ENCODE results near the gene GUCY2D. TPM values are rescaled to one million over a fixed set of nuclear protein-coding genes. Genes with fewer than 3 reads are reported as not detected.
A peak's percentile ranks its signal among the peaks of the same experiment; 100 is the strongest.

GUCY2D gene
- total RNA-seq, 6 donors from 2014 or later, result 2.6 to 5.0 (median 3.8) TPM; not detected in 3

- WGBS, 2 donors, result 60 to 83% methylated on average over 3 of the region's 3 CpGs
- no peak for DNase-seq
- Histone ChIP-seq H3K27me3 (peaks cover 0 to 3% (median 0%) of the 10 kb centered on the region in 4 donors), H3K4me1 (peaks cover 0 to 34% (median 28%) of the 10 kb centered on the region in 4 donors), H3K36me3 (no peaks in the 10 kb centered on the region), H3K4me3 (no peak overlapping the region), H3K27ac (peak overlapping the region; percentile 57 to 90 (median 80)), H3K9me3 (no peaks in the 10 kb centered on the region)
- TF ChIP-seq POLR2AphosphoS5 (IDR thresholded peaks at IDR 0.05), result no peak
- TF ChIP-seq EP300 (IDR thresholded peaks at IDR 0.05), result no peak
- TF ChIP-seq POLR2A (IDR thresholded peaks at IDR 0.05), result no peak
- no peak for TF ChIP-seq CTCF (IDR thresholded peaks at IDR 0.05)
- ATAC-seq (ENCODE audit: low FRiP score in 2 of 2), result no peak
These were observed 53.4 kb downstream of the GUCY2D start for GRCh38 chr17:8055851-8056231.

- TF ChIP-seq CTCF (IDR thresholded peaks at IDR 0.05) (no peak), EP300 (IDR thresholded peaks at IDR 0.05) (peak in 2 of 4 donors; percentile 5 to 77), POLR2A (IDR thresholded peaks at IDR 0.05) (peak in 2 of 4 donors; percentile 4 to 56), POLR2AphosphoS5 (IDR thresholded peaks at IDR 0.05) (peak; percentile 30 to 32)
- peaks cover 0 to 34% (median 28%) of the 10 kb centered on the region in 4 donors for H3K4me1 ChIP-seq
- H3K4me3 ChIP-seq, result peak overlapping the region in 3 of 4 donors; percentile 2 to 27 (median 17)
- WGBS, 2 donors, result 19 to 34% methylated on average over 14 of the region's 14 CpGs
- DNase-seq (peak in 1 of 2 donors; percentile 87), ATAC-seq (ENCODE audit: low FRiP score in 2 of 2) (peak; percentile 74 to 86)
- H3K36me3 ChIP-seq, result no peaks in the 10 kb centered on the region
- peaks cover 0 to 3% (median 0%) of the 10 kb centered on the region in 4 donors for H3K27me3 ChIP-seq
- no peaks in the 10 kb centered on the region for H3K9me3 ChIP-seq
- H3K27ac ChIP-seq, result peak overlapping the region; percentile 57 to 90 (median 80)
These were observed 54.0 kb downstream of the GUCY2D start for GRCh38 chr17:8056232-8056975.

DNA sequence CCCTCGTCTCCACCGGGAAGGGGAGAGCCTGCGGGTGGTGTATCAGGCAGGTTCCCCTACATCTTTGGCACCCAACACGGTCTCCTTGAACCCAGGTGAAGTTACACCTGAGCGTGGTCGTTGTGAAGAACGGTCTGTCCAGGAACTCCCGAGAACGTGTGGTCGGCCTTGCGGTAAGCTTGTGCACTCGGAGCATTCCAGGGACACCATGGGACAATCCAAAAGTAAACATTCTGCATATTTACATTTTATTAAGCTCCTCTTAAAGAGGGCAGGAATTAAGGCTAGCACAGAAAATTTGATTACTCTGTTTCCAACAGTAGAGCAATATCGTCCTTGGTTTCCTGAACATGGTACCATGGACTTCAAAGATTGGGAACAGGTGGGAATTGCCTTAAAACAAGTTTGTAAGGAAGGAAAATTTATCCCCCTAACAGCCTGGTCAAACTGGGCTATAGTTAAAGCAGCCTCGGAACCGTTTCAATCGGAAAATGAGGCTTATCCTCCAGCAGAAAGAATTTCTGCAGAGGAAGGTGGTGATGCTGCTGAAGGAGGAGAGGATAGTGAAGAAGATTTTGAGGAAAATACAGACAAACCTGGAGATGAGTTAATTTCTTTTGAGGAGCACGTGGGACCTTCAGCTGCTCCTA is 54.7 kb downstream of the GUCY2D start:
- Histone ChIP-seq H3K9me3 (no peaks in the 10 kb centered on the region), H3K27ac (peak overlapping the region in 3 of 4 donors; percentile 51 to 90 (median 85)), H3K27me3 (peaks cover 0 to 6% (median 2%) of the 10 kb centered on the region in 4 donors), H3K4me3 (peak overlapping the region in 3 of 4 donors; percentile 2 to 27 (median 17)), H3K4me1 (peaks cover 0 to 34% (median 28%) of the 10 kb centered on the region in 4 donors), H3K36me3 (no peaks in the 10 kb centered on the region)
- no peak for TF ChIP-seq POLR2AphosphoS5 (IDR thresholded peaks at IDR 0.05)
- DNase-seq (peak in 1 of 2 donors; percentile 62), ATAC-seq (ENCODE audit: low FRiP score in 2 of 2) (peak in 1 of 2 donors; percentile 28)
- WGBS, 2 donors, result 58 to 63% methylated on average over 17 of the region's 17 CpGs

DNA sequence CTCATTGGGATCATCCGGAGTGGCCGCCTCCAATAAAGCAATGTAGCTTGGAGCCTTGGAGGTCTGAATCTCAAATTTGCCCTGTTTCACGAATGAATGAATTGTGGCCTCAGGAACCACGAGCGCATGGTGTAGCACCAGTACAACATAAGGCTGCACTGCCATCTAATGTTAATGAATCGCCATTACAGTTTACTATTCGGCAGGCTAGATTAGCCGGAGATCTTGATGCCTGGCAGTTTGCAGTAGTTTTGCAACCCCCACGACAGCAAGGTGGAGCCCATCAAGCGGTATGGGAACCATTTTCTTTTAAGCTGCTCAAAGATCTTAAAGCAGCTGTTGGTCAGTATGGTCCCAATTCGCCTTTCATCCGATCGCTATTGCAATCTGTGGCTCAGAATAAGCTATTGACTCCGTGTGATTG is 55.3 kb downstream of the GUCY2D start:
- peak; percentile 89 to 90 for ATAC-seq (ENCODE audit: low FRiP score in 2 of 2)
- Histone ChIP-seq H3K36me3 (no peaks in the 10 kb centered on the region), H3K27me3 (peaks cover 0 to 9% (median 3%) of the 10 kb centered on the region in 4 donors)

More for the DNA sequence above, 55.3 kb downstream of the GUCY2D start:
- DNase-seq, result peak in 1 of 2 donors; percentile 69
- WGBS, 2 donors, result 10 to 17% methylated on average over 11 to 14 of the region's 14 CpGs
- H3K4me3 ChIP-seq, result peak overlapping the region in 3 of 4 donors; percentile 2 to 27 (median 17)
- H3K4me1 ChIP-seq, result peaks cover 0 to 35% (median 29%) of the 10 kb centered on the region in 4 donors
- no peaks in the 10 kb centered on the region for H3K9me3 ChIP-seq
- TF ChIP-seq CTCF (IDR thresholded peaks at IDR 0.05) (peak; percentile 70 to 87 (median 76)), EP300 (IDR thresholded peaks at IDR 0.05) (no peak)
- H3K27ac ChIP-seq, result peak overlapping the region in 2 of 4 donors; percentile 60 to 90

Measured in upper lobe of left lung (tissue), 6 donors.